HG03064 (cell line): ENCODE results near the gene SLIT1.

Source experiments
- ATAC-seq: cut with Tn5 transposase; IDR thresholded peaks from one replicate; pipeline ENCODE4 v1.9.1; 2021; ENCODE audit warnings: low read depth; ENCODE audit not compliant: unreplicated experiment

The SLIT1 gene

DNA sequence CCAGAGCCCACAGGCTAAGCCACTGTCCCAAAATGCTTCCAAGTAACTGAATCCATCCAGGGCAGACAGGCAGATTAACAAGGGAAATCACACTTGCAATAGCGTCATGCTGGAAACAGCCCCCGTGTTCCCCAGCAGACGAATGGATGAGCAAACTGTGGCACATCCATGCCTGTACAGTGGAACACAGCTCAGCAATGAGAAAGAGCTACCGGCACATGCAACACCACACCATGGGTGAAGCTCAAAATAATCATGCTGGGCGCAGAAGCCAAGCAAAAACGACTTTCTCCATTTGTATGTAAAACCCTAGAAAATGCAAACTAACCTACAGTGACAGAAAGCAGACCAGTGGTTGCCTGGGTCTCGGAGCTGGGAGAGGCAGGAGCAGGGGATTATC, 153.1 kb downstream of the SLIT1 start:
- ATAC-seq = no peak

DNA sequence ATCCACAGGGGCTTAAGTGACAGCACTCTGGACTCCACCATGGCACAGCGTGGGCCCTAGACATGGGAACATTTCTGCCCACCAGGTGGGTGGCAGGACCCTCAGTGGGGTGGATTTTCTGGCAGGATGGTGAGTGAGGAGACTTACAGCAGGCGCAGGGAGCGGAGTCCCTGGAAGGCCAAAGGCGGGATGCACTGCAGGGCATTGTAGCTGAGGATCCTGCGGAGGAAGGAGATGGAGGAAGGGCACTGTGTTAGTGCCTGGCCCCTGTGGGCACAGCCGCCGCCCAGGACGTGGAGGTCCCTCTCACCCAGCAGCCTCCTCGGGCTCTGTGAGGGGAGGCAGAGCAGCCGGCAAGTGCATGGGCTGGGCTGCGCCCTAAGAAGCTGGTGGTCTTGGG, 154.3 kb downstream of the SLIT1 start:
- ATAC-seq = no peak

DNA sequence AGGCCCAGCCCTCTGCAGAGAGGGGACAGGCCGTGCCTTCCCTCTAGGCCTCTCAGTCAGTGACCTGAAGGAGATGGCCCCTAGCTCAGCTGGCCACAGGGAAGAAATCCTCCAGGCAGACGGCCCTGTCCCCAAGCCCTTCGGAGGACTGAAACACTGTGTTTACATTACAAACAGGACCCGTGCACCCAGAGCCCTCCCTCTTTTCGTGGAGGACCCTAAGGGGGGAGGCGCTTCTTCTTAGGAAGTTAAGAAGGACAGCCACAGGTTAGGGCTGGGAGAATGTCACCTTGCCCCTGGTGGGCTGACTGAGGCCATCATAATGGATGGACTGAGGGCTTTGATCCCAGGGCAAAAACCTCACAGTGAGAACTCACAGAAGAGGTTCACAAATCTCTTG, 154.9 kb downstream of the SLIT1 start:
- ATAC-seq = no peak

DNA sequence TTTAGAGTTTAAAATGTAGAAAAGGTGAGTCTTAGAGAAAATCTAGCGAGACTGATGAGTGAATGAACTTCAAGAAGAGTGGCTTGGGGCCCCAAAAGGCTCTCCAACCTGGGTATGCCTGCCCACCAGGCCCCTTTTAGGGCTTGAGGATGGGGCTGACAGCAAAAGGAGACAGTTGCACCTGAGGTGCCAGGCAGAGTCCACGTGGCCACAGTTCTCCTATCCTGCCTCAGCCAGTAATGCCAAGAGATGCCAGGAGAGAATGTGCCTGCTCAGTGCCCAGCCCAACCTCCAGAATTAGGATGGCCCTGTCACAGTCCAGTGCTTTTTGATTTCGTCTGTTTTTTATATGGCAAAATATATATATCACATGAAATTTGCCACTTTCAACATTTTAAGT, 156.5 kb downstream of the SLIT1 start:
- no peak for ATAC-seq

DNA sequence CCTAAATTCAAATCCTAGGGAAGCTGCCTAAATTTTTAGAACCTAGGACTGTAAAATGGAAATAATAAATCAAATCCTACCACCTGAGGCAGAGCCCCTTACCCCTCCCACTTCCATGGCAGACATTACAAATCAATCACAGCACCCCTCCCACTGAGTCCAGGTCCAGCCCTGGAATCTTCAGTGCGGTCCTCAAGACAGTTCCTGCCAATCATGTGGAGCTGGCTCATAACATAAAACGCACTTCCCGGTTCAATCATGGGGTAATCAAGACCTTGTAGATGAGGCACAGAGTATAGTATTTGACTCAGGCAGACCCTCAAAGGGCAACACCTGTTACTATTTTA, 157.0 kb downstream of the SLIT1 start:
- no peak for ATAC-seq

DNA sequence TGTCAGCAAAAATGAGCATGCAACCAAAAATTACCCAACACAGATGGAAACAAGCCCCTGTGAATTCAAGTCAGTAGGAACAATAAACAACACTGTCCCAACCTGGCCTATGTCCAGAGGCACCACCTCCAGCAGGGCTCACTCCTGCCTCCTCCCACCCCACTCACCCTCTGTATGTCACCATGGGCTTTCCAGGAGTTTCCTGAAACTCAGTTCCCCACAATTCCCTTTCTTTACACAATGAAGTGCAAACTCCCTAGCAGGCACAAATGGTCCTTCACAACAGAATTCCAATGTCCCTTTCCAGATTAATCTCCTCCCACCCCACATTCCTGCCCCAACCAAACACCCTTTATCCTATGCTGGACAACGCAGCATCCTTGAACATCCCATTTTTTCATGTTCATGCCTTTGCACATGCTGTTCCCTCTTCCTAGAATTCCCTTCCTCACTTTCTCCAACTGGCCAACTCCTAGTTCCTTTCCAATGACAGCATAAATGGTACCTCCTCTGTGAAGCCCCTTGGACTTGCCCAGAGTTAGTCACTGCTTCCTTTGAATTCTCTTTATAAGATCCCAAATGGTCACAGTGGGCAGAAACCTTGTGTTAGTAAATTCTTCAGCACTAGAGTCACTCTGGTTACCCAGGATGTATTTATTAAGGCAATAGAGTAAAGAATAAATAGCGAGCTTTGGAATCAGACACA, 157.5 kb downstream of the SLIT1 start:
- ATAC-seq = no peak

DNA sequence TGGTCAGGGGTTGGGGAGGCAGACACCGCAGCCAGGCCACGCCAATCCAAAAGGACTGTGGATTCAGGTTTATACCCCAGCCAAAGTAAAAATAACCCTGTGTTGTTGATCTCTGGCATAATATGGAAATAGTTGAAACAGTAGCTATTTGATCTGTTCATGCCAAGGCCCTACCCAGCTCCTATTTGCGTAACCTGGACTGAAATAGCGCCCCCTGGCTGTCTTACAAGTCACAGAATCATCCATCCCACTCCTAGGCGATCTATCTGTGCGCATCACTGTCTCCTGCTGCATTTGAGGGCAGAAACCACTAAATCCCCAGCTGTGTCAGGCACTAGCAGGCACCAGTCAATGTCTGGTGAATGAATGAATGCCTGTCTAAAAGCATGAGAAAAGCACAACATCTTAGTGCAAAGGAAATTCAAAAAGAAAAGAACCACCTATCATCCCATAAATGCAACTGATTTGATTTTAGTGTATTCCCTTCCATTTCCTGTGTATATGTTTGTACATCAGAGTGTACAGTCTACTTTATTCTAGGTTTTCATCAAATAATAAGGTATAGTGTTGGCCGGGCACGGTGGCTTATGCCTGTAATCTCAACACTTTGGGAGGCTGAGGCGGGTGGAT, 160.0 kb downstream of the SLIT1 start:
- ATAC-seq = no peak

DNA sequence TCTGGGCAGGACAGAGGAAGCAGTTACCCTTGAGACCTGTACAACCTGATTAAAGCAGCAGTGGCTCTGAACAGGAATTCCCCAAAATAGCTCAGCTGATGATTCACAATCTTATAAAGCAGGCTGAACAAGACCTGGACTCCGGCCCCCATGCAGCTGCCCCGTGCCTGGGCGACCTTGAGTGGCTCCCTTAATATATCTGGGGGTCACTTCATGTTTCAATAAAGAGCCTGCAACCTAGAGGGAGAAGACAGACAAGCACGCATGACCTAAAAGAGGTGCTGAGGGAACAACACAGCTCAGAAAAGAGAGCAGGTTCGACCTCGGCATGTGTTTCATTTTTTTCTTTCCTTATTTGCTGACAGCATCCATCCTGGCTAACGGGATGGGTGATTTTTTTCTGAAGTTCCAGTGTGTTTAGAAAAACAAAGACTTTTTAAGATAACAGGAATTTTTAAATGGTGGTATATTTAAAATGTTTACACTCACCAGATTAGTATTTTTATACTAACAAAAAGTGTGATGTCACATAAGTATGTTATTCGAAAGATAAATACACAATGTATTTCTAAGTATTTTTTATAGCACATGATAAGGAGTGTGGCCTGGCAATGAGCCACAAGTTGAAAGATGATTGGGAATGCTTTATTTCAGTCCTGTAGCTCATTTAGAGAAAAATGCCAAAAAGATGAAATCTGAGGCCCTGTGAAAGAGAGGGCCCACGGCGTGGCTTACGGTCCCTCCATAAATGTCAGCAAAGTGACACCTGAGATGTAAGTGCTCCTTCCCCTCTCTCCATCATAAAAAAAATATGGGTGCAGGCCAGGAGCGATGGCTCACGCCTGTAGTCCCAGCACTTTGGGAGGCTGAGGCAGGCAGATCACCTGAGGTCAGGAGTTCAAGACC, 161.3 kb downstream of the SLIT1 start:
- no peak for ATAC-seq

DNA sequence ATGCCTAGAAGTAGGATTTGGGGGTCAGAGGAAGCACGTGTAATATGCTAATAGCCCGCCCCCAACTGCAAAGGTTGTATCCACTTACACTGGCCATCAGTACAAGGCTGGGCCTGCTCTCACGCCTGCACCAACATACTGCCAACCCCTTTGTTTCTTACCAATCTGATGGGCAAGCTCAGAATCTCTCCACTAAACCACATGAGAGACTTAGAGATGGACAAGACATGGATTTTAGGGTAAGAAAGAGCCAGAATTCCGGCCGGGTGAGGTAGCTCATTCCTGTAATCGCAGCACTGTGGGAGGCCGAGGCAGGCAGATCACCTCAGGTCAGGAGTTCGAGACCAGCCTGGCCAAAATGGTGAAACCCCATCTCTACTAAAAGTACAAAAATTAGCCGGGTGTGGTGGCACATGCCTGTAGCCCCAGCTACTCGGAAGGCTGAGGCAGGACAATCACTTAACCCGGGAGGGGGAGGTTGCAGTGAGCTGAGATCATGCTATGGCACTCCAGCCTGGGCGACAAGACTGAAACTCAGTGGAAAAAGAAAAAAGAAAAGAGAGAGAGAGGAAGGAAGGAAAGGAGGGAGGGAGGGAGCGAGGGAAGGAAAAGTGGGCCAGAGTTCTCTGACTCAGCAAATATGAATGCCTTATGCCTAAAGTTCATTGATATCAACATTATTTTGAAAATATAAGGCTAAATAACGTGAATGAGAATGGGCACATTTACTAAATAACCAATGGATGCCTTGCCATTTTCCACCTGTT, 162.2 kb downstream of the SLIT1 start:
- ATAC-seq = no peak

DNA sequence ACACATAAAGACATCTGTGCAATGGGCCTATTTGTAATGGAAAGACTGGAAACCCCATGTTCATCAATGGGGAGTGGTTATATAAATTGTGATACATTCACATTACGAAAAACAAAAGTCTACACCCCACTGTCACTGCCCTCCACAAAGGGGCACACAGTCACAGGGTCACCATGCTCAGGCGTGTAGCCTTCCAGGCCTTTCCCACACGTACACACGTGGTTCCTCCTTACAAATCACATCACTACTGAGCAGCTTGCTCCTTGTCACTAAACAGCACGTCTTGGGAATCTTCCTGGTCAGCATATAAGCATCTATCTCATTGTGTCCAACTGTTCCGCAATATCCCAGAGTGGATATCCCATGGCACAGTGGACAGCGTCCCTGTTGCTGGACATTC, 163.1 kb downstream of the SLIT1 start:
- ATAC-seq = no peak

DNA sequence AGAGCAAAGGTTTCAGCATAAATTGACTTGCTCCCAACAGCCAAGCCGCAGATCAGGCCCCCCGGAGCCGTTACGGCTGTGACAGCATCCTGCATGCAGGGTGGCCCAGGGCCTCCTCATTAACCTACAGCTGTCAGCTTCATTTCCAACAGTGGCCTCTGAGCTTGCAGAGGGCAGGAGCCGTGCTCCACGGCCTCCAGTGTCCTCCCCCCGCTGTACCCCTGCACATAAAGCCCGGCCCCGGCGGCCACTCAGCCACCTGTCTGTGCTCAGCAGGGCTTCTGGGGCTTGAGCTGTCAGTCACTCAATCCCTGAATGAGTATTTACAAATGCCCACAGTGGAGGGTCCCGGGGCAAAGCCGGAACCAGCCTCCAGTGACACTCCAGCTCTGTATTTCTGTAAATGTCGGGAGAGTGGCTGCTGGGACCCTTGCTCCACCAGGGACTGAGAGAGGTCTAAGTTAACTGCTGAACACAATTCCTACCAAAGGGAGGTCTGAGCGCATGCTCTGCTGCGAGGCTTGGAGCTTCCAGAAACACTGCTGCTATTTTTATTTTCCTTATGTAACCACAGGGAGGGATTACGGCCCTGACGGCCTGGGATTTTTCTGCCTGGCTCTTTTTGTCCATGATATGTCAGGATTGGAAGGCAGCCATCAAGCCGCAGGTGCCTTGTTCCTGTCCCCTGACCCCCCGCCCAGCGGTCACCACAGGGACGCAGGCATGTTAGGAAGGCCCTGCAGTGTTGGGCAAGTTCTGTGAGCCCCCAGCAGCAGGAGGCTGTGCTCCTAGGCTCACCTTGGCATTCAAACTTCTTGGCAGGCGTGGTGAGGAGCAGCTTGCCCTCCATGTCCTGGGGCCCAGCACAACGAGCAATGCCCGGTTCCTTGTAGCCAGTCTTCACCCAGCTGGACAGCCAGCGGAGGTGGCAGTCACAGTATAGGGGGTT, 165.0 kb downstream of the SLIT1 start:
- no peak for ATAC-seq

DNA sequence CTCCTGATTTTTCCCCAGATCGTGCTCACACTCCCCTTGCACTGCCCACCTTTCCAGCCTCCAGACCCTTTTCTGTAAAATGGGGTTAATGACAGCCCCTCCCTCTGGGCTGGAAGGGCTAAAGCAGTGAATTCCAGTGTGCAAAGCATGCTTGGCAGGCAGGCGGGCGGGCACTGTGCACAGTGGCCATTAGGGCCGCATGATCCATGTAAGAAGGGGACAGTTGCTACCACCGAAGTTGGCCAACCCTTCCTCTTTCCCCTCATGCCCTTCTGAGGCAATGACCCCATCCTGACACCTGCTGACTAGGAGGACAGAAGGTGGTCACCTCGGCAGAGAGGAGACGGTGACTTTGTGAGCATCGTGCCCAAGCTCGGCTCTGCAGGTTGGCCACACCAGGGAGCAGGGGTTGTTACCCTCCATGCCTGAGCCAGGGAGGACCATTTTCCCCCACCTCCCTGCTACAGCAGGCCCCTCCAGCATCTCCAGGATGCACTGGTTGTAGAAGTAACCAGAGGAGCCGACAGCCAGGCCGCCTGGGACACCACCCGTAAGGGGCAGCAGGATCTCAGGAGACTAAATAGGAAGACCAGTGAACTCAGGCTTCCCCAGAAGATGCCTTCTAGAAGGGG, 166.4 kb downstream of the SLIT1 start:
- no peak for ATAC-seq

DNA sequence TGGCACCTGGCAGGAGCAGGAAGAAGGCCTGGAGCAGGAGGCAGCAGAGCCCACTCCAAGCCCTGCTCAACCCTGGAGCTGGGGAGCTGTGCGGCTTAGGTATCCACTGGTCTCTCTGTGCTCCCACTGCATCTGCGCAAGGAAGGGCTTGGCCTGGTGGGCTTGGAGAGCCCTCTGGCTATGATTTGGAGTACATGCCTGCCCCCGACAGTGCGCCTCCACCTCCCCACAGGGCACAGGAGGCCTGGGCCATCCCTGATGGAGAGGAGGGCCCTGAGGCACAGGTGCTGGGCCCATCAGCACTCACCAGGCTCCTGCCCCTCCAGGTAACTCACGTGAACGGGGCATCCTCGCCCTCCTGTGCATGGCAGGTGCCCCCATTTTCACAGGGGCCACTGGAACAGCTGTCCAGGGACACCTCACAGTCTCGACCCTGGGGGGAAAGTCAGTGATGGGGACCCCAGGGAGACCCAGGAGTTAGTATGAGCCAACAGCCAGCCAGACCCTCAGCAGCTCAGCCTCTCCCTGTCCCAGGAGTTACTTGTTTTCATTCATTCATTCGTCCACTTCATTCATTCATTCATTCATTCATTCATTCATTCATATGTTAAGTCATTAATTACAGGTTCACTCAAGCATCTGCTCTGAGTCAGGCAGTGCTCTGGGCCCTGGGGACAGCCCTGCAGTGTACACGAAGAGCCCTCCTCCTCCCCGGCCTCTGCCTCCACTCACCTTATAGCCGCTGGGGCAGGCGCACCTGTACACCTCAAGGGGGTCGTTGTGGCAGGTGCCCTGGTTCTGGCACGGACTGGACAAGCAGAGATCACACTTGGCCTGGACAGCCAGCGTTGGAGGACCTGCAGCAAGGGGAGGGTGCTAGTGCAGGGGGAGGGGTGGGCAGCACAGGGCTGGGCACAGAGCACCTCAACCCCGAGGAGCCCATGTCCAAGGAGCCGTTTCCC, 167.2 kb downstream of the SLIT1 start:
- no peak for ATAC-seq

DNA sequence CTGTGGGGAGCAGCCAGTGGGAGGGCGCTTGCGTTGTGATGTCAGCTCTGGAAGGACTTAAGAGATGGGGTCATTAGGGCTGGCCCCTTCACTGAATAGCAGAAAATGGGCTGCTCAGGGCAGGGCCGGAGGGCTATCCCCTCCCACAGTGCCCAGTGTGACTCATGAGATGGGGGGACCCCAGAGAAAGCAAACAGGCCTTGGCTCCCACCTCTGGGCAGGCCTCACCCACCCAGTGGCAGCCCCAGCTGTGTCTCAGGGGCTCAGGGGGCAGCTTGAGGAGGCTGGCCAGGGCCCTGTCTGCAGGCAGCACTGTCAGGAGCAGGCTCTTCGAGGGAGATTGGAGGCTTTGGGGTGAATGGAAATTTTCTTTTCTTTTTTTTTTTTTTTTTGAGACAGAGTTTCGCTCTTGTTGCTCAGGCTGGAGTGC, 168.3 kb downstream of the SLIT1 start:
- no peak for ATAC-seq

DNA sequence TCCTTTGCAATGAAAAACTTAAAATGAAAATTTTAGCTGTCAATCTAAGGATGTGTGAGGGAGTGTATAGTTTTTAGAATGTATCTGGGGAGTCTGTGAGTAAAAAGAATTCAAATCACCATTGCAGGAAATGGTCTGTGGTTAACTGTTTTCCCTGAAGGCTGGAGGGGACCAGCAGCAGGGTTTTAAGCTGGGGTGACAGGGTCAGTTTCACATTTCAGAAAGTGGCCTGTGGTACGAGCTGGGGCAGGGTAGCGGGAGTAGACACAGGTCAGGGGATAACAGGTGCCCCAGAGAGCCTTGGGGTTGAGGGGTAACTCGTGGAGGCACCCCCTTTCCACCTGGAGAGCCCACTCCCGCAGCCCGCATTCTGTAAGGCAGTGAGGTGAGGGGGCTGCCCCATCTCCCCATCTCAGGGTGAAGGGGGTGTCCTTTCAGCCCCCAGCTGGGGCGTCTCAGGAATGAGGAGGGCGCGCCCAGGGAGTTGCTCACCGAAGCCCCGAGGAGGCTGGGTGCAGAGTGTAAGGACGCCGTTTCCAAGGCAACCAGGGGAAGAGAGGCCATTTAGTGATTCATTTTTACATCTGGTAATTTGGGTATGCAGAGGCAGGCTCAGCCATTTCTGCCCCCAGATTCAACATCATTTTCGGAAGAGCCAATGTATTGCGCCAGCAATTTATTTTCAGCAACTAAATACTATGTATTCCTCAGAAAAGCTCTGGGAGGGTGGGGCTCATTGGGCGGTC, 168.9 kb downstream of the SLIT1 start:
- peak; percentile 73 for ATAC-seq

DNA sequence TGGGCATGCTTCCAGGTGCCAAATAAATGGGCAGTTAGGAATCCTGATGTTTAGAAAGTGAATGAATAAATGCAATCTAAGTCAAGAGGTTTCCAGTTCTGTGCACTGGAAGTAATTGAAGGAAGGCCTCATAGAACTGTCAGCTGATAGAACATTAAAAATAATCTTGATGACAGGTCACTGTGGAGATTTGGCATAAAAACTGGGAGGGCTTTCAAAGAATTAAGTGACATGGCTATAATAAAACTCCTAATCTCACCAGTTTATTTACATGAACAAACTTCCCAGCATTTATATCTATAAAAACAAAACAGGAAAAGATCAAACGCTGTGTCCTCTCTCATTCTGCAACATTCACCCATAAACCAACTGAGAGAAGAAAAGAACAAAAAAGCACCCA, 170.5 kb downstream of the SLIT1 start:
- ATAC-seq = no peak

DNA sequence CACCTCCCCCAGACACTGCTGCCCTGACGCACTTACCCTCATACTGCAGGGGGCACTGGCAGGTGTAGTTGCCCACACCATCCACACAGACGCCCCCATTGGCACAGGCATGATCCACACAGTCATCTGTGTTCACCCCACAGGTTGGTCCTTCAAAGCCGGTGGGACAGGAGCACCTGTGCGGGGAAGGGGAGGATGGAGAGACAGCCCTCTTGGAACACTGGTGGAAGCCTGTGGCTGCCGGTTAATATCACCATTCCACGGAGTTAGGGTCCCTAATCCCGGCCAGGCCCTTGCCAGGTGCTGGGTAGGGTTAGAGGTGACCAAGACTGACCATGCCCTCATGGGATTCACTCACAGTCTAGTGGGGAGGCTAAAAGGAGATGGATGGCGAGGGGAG, 171.8 kb downstream of the SLIT1 start:
- ATAC-seq = no peak

DNA sequence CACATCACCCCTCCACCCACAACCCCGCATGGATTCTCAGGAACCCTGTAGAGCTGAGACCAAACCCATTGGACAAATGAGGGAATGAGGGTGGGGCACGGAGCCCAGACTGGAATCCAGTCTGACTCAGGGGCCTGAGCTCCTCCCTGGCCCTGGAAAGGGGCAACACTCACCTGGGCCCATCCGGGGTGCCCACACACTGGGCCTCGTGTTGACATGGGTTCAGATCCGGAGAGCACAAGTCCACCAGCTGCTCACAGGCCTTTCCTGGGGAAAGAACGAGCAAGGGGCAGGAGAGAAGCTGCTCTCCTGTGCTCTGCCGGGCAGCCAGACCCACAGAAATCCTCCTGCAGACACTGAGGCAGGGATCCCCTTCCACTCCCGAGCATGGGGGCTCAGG, 172.2 kb downstream of the SLIT1 start:
- no peak for ATAC-seq
